H1 (cell line): ENCODE results near the gene AURKB. TPM values are rescaled to one million over a fixed set of nuclear protein-coding genes. Genes with fewer than 3 reads are reported as not detected.
A peak's percentile ranks its signal among the peaks of the same experiment; 100 is the strongest.

Source experiments
- ASH2L ChIP-seq: fragments of 200-600, 300-600 bp; sonication (generic); IDR thresholded peaks from one replicate; pipeline ENCODE4 v1.7.1; 2017; ENCODE audit warnings: low read length
- ATF2 ChIP-seq: IDR thresholded peaks from 2 replicates; pipeline ENCODE4 v1.6.1; 2012; ENCODE audit warnings: low read length, inconsistent platforms
- CBX8 ChIP-seq: fragments of 300-800, 300-1000 bp; sonication (generic); IDR thresholded peaks from 2 replicates; pipeline ENCODE4 v1.7.1; 2016; ENCODE audit warnings: low read depth, low read length, borderline replicate concordance
- CEBPB ChIP-seq: IDR thresholded peaks from 2 replicates; pipeline ENCODE4 v1.6.1; 2012; ENCODE audit warnings: low read depth, low read length
- CHD1 ChIP-seq: IDR thresholded peaks from 2 replicates; pipeline ENCODE4 v1.6.1; 2012; ENCODE audit warnings: low read depth, low read length, improper control_type of control experiment
- CHD2 ChIP-seq: IDR thresholded peaks from 2 replicates; pipeline ENCODE4 v1.6.1; 2012; ENCODE audit warnings: low read length, improper control_type of control experiment
- GABPA ChIP-seq: IDR thresholded peaks from 2 replicates; pipeline ENCODE4 v1.6.1; 2011; ENCODE audit warnings: mild to moderate bottlenecking, low read length, moderate library complexity, borderline replicate concordance; ENCODE audit not compliant: insufficient read depth
- GTF2F1 ChIP-seq: IDR thresholded peaks from 2 replicates; pipeline ENCODE4 v1.6.1; 2012; ENCODE audit warnings: low read depth, low read length, improper control_type of control experiment, borderline replicate concordance
- HDAC2 ChIP-seq, 2 experiments: fragments of 300-600 bp in 1 of 2; sonication (generic) in 1 of 2; IDR thresholded peaks; 2 replicates each; pipeline ENCODE4 v1.6.1; 2011 to 2012; ENCODE audit warnings: low read depth in 2 of 2, low read length in 2 of 2, mild to moderate bottlenecking in 2 of 2, moderate library complexity in 2 of 2, borderline replicate concordance in 1 of 2, inconsistent platforms in 1 of 2
- JUND ChIP-seq: IDR thresholded peaks from 2 replicates; pipeline ENCODE4 v1.6.1; 2011; ENCODE audit warnings: mild to moderate bottlenecking, improper control_type of control experiment, low read length
- MAX ChIP-seq: IDR thresholded peaks from 2 replicates; pipeline ENCODE4 v1.6.1; 2012; ENCODE audit warnings: inconsistent platforms
- PHF8 ChIP-seq: fragments of 200-600 bp; sonication (generic); conservative IDR thresholded peaks from 2 replicates; pipeline ENCODE4 v1.7.1; 2012; ENCODE audit warnings: low read depth, mild to moderate bottlenecking, inconsistent platforms, low read length, moderate library complexity
- POU5F1 ChIP-seq: IDR thresholded peaks from 2 replicates; pipeline ENCODE4 v1.6.1; 2011; ENCODE audit warnings: low read depth, mild to moderate bottlenecking, low read length, moderate library complexity
- RAD21 ChIP-seq, 2 experiments: IDR thresholded peaks in 1 of 2; conservative IDR thresholded peaks in 1 of 2; 2 replicates each; pipeline ENCODE4 v1.6.1; 2011; ENCODE audit warnings: low read depth in 2 of 2, low read length in 2 of 2, improper control_type of control experiment in 1 of 2, inconsistent platforms in 1 of 2, mild to moderate bottlenecking in 1 of 2, moderate library complexity in 1 of 2
- RBBP5 ChIP-seq: IDR thresholded peaks from 2 replicates; pipeline ENCODE4 v1.7.1; 2012; ENCODE audit warnings: low read depth, mild to moderate bottlenecking, inconsistent platforms, low read length, moderate library complexity, borderline replicate concordance
- RFX5 ChIP-seq: IDR thresholded peaks from 2 replicates; pipeline ENCODE4 v1.6.1; 2011; ENCODE audit warnings: low read depth, low read length, improper control_type of control experiment, borderline replicate concordance
- RNF2 ChIP-seq: fragments of 200-900, 300-1000 bp; sonication (generic); IDR thresholded peaks from 2 replicates; pipeline ENCODE4 v1.7.1; 2016; ENCODE audit warnings: borderline replicate concordance, low read depth, mild to moderate bottlenecking, antibody characterized with exemption, low read length; ENCODE audit not compliant: poor library complexity, severe bottlenecking; ENCODE audit errors: missing control alignments
- SP2 ChIP-seq: IDR thresholded peaks from 2 replicates; pipeline ENCODE4 v1.6.1; 2012; ENCODE audit warnings: mild to moderate bottlenecking, low read length, inconsistent platforms
- TCF12 ChIP-seq: IDR thresholded peaks from 2 replicates; pipeline ENCODE4 v1.6.1; 2011; ENCODE audit warnings: low read depth, mild to moderate bottlenecking, low read length
- YY1 ChIP-seq: IDR thresholded peaks from 2 replicates; pipeline ENCODE4 v1.6.1; 2011; ENCODE audit warnings: low read depth, mild to moderate bottlenecking, low read length
- ZNF274 ChIP-seq: IDR thresholded peaks from 2 replicates; pipeline ENCODE4 v1.7.0; 2012; ENCODE audit warnings: low read length, borderline replicate concordance; ENCODE audit errors: extremely low read depth
- polyA plus RNA-seq, 7 experiments: library from polyadenylated mRNA; depleted of rRNA in 3 of 7; stranded (reverse) in 5 of 7; unstranded in 2 of 7; fragments of >200 nt in 5 of 7; fragments of 200-250 nt in 2 of 7; gene quantifications; 1 replicate in 5 of 7; 2 replicates in 1 of 7; 4 replicates in 1 of 7; pipeline versions ENCODE4 v1.2.1 to v1.2.3, GENCODE V29; 2011 to 2013; ENCODE audit warnings: missing spikeins in 2 of 7, mixed read lengths in 2 of 7
- total RNA-seq: library from RNA; stranded (reverse); fragmentation: NEBNext Ultra II Directional; extraction: Animal tissue kit (Norgen Biotek cat#: 25700); gene quantifications from 2 replicates; pipeline ENCODE4 v1.2.1, GENCODE V29; 2021

Gene AURKB
- total and polyA plus RNA-seq, 2 of the 8 experiments (the other 6 are each of a cell fraction or from before 2014, with no cell fraction given), result 102 to 160 TPM

- TF ChIP-seq TCF12, result no peak
- no peak for TF ChIP-seq ZNF274
- no peak for TF ChIP-seq YY1
- TF ChIP-seq RFX5, result no peak
- TF ChIP-seq RBBP5, result no peak
- TF ChIP-seq SP2, result no peak
- no peak for TF ChIP-seq CHD2
- no peak for TF ChIP-seq RNF2
- TF ChIP-seq RAD21 (IDR thresholded peaks at IDR 0.05 in 1 of 2, conservative IDR thresholded peaks at IDR 0.05 in 1 of 2; ENCODE audit: low read depth in 2 of 2, low read length in 2 of 2), result no peak
- TF ChIP-seq CEBPB, result 0 out of 2 replicates have a peak, but pooled peaks have one; percentile 2
- TF ChIP-seq POU5F1, result no peak
- TF ChIP-seq JUND, result no peak
- TF ChIP-seq ATF2, result no peak; the same call in 1 of the 2 replicates
- no peak for TF ChIP-seq HDAC2 (IDR thresholded peaks at IDR 0.05; ENCODE audit: borderline replicate concordance in 1 of 2, low read depth in 2 of 2, low read length in 2 of 2)
- no peak for TF ChIP-seq CBX8
- TF ChIP-seq GABPA, result no peak
- TF ChIP-seq PHF8, result peak; percentile 50
- TF ChIP-seq GTF2F1, result no peak
- no peak for TF ChIP-seq CHD1
- TF ChIP-seq ASH2L, result peak; percentile 33
- TF ChIP-seq MAX, result peak; percentile 87
These were observed 47.1 kb downstream of the AURKB start (continued) for GRCh38 chr17:8162997-8163977.
